SK-N-SH treated with all-trans-retinoic acid at 6 μM for 48 hours (cell line): ENCODE results near the gene C10orf62.

Source experiments
- ATAC-seq: fragments of 200-7000 bp; cut with Tn5 transposase; 3 replicates; pipeline ENCODE4 v1.9.1; 2020; ENCODE audit warnings: mild to moderate bottlenecking, moderate library complexity
- ARNTL ChIP-seq: fragments of 450-650 bp; formaldehyde crosslinking; IDR thresholded peaks from 2 replicates; pipeline ENCODE4 v1.5.0; 2020; ENCODE audit warnings: low read depth, mild to moderate bottlenecking, moderate library complexity, borderline replicate concordance
- BACH2 ChIP-seq: fragments of 250-450 bp; sonication (Bioruptor Pico); IDR thresholded peaks from 2 replicates; pipeline ENCODE4 v1.9.0; 2021; ENCODE audit warnings: mild to moderate bottlenecking, borderline replicate concordance
- CSDC2 ChIP-seq: fragments of 250-450 bp; sonication (Bioruptor Pico); IDR thresholded peaks from 2 replicates; pipeline ENCODE4 v1.5.0; 2020; ENCODE audit warnings: mild to moderate bottlenecking, moderate library complexity
- ESRRG ChIP-seq: fragments of 250-450 bp; sonication (Bioruptor Pico); IDR thresholded peaks from 2 replicates; pipeline ENCODE4 v1.6.1; 2021; ENCODE audit warnings: mild to moderate bottlenecking
- GLIS3 ChIP-seq: fragments of 250-450 bp; sonication (Bioruptor Pico); IDR thresholded peaks from 2 replicates; pipeline ENCODE4 v1.5.0; 2020; ENCODE audit warnings: mild to moderate bottlenecking, moderate library complexity
- ISL1 ChIP-seq: fragments of 250-450 bp; sonication (Bioruptor Pico); IDR thresholded peaks from 2 replicates; pipeline ENCODE4 v2.1.2; 2022; ENCODE audit warnings: mild to moderate bottlenecking, moderate library complexity
- PPARA ChIP-seq: fragments of 250-450 bp; sonication (Bioruptor Pico); IDR thresholded peaks from 2 replicates; pipeline ENCODE4 v1.5.0; 2020; ENCODE audit warnings: mild to moderate bottlenecking, borderline replicate concordance
- RARB ChIP-seq: fragments of 250-450 bp; sonication (Bioruptor Pico); IDR thresholded peaks from 2 replicates; pipeline ENCODE4 v1.8.0; 2021; ENCODE audit warnings: mild to moderate bottlenecking, moderate library complexity
- SNAI2 ChIP-seq: fragments of 250-450 bp; sonication (Bioruptor Pico); IDR thresholded peaks from 2 replicates; pipeline ENCODE4 v1.5.0; 2020; ENCODE audit warnings: mild to moderate bottlenecking, moderate library complexity
- TCF4 ChIP-seq: fragments of 250-450 bp; sonication (Bioruptor Pico); IDR thresholded peaks from 2 replicates; pipeline ENCODE4 v1.8.0; 2021; ENCODE audit warnings: mild to moderate bottlenecking, moderate library complexity, borderline replicate concordance
- TOX ChIP-seq: fragments of 250-450 bp; sonication (Bioruptor Pico); IDR thresholded peaks from 2 replicates; pipeline ENCODE4 v1.8.0; 2021; ENCODE audit warnings: mild to moderate bottlenecking, moderate library complexity, borderline replicate concordance
- ZC3H10 ChIP-seq: fragments of 250-450 bp; sonication (Bioruptor Pico); IDR thresholded peaks from 2 replicates; pipeline ENCODE4 v1.5.1; 2021; ENCODE audit warnings: mild to moderate bottlenecking, moderate library complexity
- ZFP3 ChIP-seq: fragments of 250-450 bp; sonication (Bioruptor Pico); IDR thresholded peaks from 2 replicates; pipeline ENCODE4 v1.5.0; 2020; ENCODE audit warnings: mild to moderate bottlenecking, moderate library complexity
- ZFP30 ChIP-seq: fragments of 450-650 bp; formaldehyde crosslinking; IDR thresholded peaks from 2 replicates; pipeline ENCODE4 v1.5.0; 2022; ENCODE audit warnings: mild to moderate bottlenecking, moderate library complexity
- ZNF565 ChIP-seq: fragments of 450-650 bp; formaldehyde crosslinking; conservative IDR thresholded peaks from 2 replicates; pipeline ENCODE4 v1.5.0; 2020; ENCODE audit warnings: low read depth, mild to moderate bottlenecking, moderate library complexity
- TF ChIP-seq, protein P1 (sequence below): fragments of 250-450 bp; sonication (Bioruptor Pico); IDR thresholded peaks from 2 replicates; pipeline ENCODE4 v1.8.0; 2021; ENCODE audit warnings: low read depth, mild to moderate bottlenecking, moderate library complexity, borderline replicate concordance
- TF ChIP-seq, protein P2 (sequence below): fragments of 250-450 bp; sonication (Bioruptor Pico); IDR thresholded peaks from 2 replicates; pipeline ENCODE4 v1.5.0; 2020; ENCODE audit warnings: mild to moderate bottlenecking, moderate library complexity
- TF ChIP-seq, protein P3 (sequence below): fragments of 250-450 bp; sonication (Bioruptor Pico); IDR thresholded peaks from 2 replicates; pipeline ENCODE4 v1.5.1; 2020; ENCODE audit warnings: low read depth, mild to moderate bottlenecking, moderate library complexity

C10orf62 gene

DNA sequence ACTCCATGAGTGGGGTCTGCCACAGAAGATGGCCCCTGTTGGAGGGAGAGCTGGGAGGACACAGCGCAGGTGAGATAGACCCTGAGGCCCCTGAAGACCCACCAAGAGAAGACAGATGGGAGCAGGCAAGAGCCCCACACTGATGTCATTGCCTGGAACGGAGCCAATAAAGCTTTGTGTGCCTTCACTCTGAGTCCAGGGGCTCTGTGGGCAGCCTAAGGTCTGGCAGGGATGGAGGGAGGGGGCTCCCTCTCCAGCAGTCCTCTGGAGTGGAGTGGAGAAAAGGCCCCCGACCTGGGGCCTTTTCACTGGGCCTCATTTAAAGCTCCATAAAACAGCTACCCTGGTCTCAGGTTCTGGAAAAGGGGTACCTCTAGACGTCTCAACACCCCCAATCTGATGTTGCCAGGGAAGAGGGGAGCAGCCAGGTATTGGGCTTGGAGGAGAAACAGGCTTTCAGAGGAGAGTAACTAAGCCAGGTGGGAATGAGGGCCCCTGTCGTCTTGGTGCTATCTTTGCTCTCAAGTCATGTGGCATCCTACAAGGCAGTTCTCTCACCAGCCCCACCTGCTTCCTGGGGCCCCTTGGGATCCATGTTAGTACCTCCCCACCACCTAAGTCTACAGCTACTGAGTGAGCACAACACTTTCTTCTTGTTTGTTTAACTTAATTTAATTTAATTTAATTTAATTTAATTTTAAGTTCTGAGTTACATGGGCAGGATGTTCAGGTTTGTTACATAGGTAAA, 1.4 kb downstream of the C10orf62 start:
- ATAC-seq: no peak
- TF ChIP-seq ZNF565 (CRISPR knock-in tag): no peak
- TF ChIP-seq, protein P1, sequence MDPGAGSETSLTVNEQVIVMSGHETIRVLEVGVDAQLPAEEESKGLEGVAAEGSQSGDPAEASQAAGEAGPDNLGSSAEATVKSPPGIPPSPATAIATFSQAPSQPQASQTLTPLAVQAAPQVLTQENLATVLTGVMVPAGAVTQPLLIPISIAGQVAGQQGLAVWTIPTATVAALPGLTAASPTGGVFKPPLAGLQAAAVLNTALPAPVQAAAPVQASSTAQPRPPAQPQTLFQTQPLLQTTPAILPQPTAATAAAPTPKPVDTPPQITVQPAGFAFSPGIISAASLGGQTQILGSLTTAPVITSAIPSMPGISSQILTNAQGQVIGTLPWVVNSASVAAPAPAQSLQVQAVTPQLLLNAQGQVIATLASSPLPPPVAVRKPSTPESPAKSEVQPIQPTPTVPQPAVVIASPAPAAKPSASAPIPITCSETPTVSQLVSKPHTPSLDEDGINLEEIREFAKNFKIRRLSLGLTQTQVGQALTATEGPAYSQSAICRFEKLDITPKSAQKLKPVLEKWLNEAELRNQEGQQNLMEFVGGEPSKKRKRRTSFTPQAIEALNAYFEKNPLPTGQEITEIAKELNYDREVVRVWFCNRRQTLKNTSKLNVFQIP: no peak
- no peak for TF ChIP-seq SNAI2
- TF ChIP-seq, protein P2, sequence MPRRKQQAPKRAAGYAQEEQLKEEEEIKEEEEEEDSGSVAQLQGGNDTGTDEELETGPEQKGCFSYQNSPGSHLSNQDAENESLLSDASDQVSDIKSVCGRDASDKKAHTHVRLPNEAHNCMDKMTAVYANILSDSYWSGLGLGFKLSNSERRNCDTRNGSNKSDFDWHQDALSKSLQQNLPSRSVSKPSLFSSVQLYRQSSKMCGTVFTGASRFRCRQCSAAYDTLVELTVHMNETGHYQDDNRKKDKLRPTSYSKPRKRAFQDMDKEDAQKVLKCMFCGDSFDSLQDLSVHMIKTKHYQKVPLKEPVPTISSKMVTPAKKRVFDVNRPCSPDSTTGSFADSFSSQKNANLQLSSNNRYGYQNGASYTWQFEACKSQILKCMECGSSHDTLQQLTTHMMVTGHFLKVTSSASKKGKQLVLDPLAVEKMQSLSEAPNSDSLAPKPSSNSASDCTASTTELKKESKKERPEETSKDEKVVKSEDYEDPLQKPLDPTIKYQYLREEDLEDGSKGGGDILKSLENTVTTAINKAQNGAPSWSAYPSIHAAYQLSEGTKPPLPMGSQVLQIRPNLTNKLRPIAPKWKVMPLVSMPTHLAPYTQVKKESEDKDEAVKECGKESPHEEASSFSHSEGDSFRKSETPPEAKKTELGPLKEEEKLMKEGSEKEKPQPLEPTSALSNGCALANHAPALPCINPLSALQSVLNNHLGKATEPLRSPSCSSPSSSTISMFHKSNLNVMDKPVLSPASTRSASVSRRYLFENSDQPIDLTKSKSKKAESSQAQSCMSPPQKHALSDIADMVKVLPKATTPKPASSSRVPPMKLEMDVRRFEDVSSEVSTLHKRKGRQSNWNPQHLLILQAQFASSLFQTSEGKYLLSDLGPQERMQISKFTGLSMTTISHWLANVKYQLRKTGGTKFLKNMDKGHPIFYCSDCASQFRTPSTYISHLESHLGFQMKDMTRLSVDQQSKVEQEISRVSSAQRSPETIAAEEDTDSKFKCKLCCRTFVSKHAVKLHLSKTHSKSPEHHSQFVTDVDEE (CRISPR knock-in tag): no peak
- TF ChIP-seq ZFP3: no peak
- no peak for TF ChIP-seq GLIS3 (CRISPR knock-in tag)
- no peak for TF ChIP-seq ARNTL (CRISPR knock-in tag)
- no peak for TF ChIP-seq RARB (CRISPR knock-in tag)

DNA sequence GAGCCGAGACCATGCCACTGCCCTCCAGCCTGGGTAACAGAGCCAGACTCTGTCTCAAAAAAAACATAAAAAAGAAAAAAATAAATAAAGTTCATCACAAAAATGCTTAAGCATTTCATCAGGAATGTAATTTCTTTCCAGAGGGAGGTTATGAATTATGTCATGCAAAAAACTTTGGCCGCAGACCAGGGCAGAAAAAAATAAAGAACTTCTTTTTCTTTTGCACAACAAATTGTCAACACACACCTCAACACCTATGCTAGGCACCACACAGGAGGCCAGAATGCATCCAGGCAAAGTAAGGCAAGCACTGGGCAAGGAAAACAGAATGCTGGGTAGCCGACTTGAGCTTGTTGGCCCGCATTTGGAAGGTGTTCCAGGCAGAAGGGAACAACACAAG, 3.9 kb downstream of the C10orf62 start:
- TF ChIP-seq ISL1 (CRISPR knock-in tag): peak; percentile 36; the same call in 1 of the 2 replicates
- TF ChIP-seq, protein P3, sequence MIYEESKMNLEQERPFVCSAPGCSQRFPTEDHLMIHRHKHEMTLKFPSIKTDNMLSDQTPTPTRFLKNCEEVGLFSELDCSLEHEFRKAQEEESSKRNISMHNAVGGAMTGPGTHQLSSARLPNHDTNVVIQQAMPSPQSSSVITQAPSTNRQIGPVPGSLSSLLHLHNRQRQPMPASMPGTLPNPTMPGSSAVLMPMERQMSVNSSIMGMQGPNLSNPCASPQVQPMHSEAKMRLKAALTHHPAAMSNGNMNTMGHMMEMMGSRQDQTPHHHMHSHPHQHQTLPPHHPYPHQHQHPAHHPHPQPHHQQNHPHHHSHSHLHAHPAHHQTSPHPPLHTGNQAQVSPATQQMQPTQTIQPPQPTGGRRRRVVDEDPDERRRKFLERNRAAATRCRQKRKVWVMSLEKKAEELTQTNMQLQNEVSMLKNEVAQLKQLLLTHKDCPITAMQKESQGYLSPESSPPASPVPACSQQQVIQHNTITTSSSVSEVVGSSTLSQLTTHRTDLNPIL (CRISPR knock-in tag): no peak
- TF ChIP-seq ESRRG (CRISPR knock-in tag): no peak
- no peak for ATAC-seq

DNA sequence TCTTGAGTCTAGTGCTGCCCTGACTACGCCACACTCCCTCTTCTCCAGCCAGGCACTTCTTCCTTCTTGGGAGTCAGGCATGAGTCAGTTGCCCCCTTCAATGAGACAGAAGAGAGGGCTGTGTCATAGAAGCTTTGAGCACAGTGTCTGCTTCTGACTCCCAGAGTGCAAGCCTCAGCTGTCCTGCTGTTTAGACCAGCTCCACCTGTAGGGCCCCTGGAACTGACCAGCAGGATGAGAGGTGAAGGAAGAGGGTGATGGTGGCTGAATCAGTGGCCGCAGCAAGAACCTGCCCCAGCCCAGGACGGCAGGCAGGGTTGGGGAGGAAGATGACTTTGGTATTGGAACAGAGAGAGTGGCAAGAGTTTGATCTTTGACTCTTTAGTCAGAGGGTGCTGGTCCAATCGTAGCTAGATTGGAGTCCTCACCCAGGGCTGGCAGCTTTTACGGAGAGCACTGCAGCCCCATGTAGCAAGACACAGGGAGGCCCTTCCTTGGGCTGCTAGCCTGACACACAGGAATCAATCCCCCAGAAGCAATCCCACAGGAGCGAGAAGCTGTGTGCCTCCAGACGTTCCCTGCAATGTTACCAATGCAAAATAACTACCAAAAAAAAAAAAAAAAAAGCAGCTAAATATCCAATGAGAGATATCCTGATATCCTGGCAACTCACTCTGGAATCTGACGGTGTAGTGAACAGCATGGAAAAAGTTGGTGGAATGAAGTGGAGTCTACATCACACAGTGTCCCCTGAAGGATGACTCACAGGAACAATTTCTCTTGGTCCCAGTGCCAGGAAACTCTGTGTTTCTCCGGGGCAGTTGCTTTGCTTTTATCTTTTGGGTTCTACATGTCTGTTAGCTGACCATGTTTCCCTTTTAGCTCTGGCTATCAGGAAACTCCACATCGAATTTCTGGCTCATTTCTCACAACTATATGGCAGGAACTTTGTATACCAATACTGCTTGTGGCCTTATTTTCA, 6.9 kb downstream of the C10orf62 start:
- TF ChIP-seq, protein P2 (CRISPR knock-in tag): no peak
- TF ChIP-seq PPARA (no peak), ARNTL (CRISPR knock-in tag) (no peak), ISL1 (CRISPR knock-in tag) (0 out of 2 replicates have a peak, but pooled peaks have one; percentile 48)
- peak; percentile 84 for ATAC-seq

DNA sequence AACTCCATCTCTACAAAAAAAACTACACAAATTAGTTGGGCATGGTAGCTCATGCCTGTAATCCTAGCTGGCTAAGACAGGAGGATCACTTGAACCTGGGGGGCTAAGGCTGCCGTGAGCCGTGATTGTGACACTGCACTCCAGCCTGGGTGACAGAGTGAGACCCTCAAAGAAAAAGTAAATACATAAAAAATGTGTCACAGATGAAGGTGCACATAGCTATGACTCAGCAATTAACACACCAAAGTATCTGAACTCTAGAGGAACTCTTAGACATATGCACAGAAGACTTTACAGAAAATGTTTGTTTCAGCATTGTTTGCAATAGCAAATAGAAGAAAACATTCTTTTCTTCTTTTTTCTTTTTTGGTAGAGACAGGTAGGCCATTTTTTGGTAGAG, 8.3 kb downstream of the C10orf62 start:
- no peak for TF ChIP-seq ZC3H10 (CRISPR knock-in tag)
- TF ChIP-seq TCF4 (CRISPR knock-in tag): no peak
- TF ChIP-seq ZNF565 (CRISPR knock-in tag): no peak
- no peak for TF ChIP-seq ARNTL (CRISPR knock-in tag)
- TF ChIP-seq CSDC2 (CRISPR knock-in tag): no peak
- TF ChIP-seq, protein P3 (CRISPR knock-in tag): no peak
- TF ChIP-seq TOX (CRISPR knock-in tag): no peak
- no peak for TF ChIP-seq ZFP30 (CRISPR knock-in tag)
- TF ChIP-seq BACH2 (CRISPR knock-in tag): no peak
- no peak for TF ChIP-seq PPARA
- TF ChIP-seq, all 23 proteins: peak for 0
- ATAC-seq: no peak
